Mammary epithelial cell (primary cell): ENCODE measurements around the gene ITM2C.

Experiments
- CTCF ChIP-seq, 2 donors: IDR thresholded peaks in 1 of 2; conservative IDR thresholded peaks in 1 of 2; 2 replicates each; pipeline ENCODE4 v1.5.1; 2011 to 2012; ENCODE audit warnings: inconsistent platforms in 2 of 2, low read length in 2 of 2, mild to moderate bottlenecking in 2 of 2, control low read depth in 1 of 2, low read depth in 1 of 2; ENCODE audit not compliant: insufficient read depth in 1 of 2; ENCODE audit errors: extremely low read depth in 1 of 2
- EZH2 ChIP-seq: IDR thresholded peaks from 2 replicates; pipeline ENCODE4 v1.6.1; 2012; ENCODE audit warnings: low read length, inconsistent platforms, borderline replicate concordance

GRCh38 chr2:230909841-230910545 is 45.3 kb downstream of the ITM2C start:
- TF ChIP-seq CTCF (conservative IDR thresholded peaks at IDR 0.05 in 1 of 2, IDR thresholded peaks at IDR 0.05 in 1 of 2; ENCODE audit: extremely low read depth in 1 of 2, insufficient read depth in 1 of 2, low read depth in 1 of 2, low read length in 2 of 2) = no peak
- TF ChIP-seq EZH2 = no peak
